Measurements from ENCODE around the gene GABARAPL1.
"Not testable (repeated sequence)": the region's sequence is repeated elsewhere in the genome, so short reads cannot be mapped to it uniquely, and the experiment has no call there.

GABARAPL1 gene

GRCh38 chr12:10212739-10213131, at the start of gene GABARAPL1:
TSS of gene GABARAPL1 (plus strand) at chr12:10212877. CDS start at chr12:10213130, 253 bp downstream.
- DNase-seq = no peak

GRCh38 chr12:10163084-10163483, 49.6 kb upstream of the GABARAPL1 start:
- no peak for DNase-seq

DNA sequence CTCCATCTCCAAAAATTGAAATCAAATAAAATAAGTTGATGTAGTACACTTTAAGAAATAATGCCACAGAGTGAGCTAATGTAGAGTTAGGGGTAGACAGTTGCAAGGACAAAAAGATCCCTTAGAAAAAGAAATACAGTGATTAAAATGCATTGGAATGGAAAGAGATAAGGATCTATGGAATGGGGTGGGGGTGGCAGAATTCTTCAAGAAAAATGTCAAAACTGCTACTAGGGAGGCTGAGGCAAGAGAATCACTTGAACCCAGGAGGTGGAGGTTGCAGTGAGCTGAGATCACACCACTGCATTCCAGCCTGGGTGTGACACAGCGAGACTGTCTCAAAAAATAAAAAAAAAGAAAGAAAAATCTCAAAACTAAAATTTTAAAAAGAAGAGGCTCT, 47.3 kb upstream of the GABARAPL1 start:
- no peak for DNase-seq

DNA sequence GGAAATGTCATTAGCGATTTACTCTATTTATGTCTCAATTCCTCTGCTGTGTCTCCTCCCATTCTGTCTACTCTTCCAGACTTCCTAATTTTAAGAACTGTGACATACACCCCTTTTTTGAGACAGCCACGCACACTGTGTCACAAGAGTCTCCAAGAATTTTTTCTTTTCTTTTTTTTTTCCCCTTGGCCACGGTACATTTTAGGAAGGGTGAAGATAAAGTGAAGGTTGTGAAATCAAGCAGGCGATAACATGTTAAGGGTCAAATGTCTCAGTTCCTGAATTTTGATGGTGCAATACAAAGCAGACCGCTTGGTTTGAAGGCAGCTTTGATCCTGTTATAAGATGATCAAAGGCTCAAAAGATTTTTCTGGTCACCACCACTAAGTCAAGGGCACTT, 45.1 kb upstream of the GABARAPL1 start:
- no peak for DNase-seq

DNA sequence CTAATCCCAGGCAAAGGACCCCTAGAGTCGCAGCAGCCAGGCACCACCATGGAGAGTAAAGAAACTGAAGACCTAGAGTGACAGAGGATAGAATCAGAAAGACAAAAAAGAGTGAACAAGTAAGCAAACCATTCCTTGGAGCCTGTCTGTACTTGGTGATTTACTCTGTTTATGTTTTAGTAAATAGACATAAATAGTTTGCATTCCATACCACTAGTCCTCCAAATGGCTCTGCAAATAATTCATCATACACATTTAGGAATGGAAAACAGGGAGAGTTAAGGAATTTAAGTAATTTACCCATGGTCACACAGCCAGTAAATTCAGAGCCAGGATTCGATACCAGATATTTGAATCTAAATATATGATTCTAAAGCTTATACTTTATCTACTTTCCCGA, 43.6 kb upstream of the GABARAPL1 start:
- no peak for DNase-seq

DNA sequence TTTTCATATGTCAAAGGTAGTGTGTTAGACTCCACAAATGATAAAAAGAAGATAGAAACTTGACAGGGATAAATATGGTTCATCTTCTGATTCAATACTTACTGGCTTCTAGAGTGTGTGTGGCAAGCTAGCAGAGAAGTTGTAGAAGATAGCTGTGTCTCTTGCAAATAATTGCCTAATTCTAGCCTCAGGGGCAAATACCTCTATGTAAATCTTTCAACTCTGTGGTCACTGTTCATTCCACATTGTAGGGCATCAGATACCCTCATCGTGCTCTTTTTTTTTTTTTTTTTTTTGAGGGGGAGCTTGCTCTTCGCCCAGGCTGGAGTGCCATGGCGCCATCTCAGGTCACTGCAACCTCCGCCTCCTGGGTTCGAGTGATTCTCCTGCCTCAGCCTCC, 42.5 kb upstream of the GABARAPL1 start:
- no peak for DNase-seq

DNA sequence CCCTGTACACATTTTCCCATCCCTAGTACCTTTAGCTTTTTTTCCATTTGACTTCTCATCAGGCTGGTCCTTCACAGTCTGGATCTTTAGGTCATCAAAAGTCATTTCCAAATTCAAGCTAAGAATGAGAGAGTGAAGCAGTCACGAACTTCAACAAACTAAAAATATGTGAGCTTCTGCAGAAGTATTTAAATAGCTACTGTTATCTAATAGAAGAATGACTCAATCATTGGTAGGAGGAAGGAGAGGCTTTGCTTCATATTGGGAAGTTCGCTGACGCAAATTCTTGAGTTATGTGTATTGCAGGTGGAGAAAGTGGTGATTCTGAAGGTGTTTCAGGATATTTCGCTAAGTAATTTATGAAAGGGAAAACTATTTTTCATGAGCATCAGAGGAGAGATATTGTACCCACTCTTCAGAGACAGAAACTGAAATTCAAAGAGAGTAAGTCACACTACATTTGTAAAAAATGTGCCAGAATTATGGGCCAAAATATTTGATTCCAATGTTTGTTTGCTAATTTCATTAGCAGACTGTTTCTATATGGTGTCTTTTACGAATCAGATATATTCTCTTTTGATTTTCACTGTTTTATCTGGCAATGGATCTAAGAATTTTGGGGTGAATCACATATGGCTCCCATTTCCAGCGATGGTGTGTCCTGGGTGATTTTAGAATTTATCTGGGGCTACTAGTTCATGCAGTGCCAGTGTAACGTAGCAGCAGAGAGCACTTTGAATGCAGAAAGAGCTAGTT, 40.5 kb upstream of the GABARAPL1 start, which contains the start of gene OLR1:
TSS of gene OLR1 (minus strand) at position 160 of the 756 bp plus-strand sequence. CDS start at position 105, 55 bp downstream.
- no peak for DNase-seq

DNA sequence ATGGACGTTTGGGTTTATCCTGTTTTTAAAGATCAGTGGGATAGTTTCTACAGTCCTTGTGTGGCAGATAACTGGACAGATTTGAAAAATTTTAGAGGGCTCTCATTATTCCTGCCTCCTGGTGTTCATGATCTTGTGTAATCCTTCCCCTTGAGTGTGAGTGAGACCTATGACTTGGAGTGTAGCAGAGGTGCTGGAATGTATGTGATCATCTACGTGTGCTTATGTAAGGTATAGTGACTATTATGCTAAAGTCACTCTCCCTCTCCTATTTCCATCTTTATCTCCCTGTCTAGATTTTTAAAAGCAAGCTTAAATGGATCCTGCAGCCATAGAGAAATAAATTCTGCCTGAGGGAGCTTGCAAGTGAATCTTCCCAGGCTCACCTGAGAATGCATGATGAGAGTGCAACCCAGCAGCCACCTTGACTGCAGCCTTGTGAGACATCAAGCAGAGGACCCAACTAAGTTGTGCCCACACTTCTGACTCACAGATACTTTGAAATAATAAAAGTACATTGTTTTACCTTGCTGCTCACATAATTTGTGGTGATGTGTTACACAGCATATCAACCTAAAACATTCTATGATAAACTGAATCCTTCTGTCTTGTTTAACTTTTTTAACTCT, 37.6 kb upstream of the GABARAPL1 start:
- DNase-seq = no peak

- no peak for DNase-seq
These were observed 36.6 kb upstream of the GABARAPL1 start for GRCh38 chr12:10175846-10176636.

DNA sequence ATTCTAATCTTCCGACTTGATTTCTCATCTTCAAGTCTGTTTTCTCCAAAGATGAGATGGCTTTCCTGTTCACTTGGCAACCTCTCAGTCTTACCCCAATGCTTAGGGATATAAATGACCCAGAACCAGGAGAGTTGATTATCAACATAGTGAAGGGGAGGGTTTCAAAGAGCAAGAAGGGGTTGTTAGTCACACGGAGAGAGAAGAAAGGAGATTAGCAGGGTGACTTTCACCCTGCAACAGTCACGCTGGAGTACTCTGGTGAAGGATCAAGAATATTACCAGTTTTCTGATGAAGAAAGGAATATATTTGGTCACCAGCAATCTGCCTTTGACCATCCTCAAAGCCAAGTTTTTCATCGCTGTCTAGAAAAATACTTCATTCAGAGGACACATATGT, 33.9 kb upstream of the GABARAPL1 start, which contains the start of gene TMEM52B:
TSS of gene TMEM52B (plus strand) at position 212 of the 400 bp plus-strand sequence. CDS start 543 bp downstream, outside the sequence.
- DNase-seq = no peak

DNA sequence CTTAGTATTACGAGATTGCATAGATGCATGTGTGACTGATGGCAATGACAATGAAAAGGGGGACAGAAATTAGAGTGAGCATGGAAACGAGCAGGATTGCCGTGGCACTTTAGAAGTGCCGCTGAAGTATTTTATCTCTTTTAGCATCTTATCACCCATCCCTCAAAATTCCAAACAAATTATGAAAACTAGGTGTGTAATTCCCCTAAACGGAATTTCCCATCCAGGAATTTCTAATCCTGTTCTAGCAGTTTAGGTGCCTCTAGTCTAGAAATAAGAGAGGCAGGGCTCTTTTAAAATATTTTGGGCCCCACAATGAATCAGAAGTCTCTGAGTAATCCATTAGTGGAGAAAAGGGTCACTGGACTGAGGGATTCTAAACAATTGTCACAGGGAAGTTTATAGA, 32.9 kb upstream of the GABARAPL1 start:
- DNase-seq = no peak

DNA sequence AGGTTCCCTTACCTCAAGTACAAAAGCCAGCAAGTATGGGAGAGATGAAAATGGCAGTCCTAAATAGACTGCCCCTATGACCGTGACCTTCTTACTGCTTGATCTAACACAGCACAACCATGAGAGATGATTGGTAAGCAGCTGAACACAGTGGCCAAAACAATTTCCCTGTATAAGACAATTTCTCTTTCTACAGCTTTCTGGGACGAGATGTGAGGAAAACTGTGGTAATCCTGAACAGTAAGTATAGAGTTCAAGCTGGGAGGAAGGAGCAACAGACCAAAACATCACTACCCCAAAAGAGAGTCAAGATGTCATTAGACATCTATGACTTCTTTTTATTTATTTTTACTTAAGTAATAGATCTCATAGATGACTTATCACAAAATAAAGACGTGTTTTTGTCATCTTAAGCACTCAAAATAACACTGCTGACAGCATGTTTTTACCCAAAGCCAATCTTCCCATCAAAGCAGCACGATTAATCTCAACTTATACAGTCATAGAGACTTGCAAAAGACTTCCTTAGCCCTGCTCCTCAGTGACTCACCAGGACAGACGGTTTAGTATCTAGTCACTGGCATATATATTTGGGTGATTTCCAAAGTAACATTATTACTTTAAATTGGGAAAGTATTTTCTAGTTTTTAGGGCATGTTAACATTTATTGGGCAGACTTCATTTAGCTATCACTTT, 30.2 kb upstream of the GABARAPL1 start:
- no peak for DNase-seq

GRCh38 chr12:10184261-10184843, 28.3 kb upstream of the GABARAPL1 start:
- no peak for DNase-seq

GRCh38 chr12:10186299-10186698, 26.4 kb upstream of the GABARAPL1 start:
- DNase-seq = no peak

GRCh38 chr12:10186958-10187357, 25.7 kb upstream of the GABARAPL1 start:
- DNase-seq = not testable (repeated sequence)

DNA sequence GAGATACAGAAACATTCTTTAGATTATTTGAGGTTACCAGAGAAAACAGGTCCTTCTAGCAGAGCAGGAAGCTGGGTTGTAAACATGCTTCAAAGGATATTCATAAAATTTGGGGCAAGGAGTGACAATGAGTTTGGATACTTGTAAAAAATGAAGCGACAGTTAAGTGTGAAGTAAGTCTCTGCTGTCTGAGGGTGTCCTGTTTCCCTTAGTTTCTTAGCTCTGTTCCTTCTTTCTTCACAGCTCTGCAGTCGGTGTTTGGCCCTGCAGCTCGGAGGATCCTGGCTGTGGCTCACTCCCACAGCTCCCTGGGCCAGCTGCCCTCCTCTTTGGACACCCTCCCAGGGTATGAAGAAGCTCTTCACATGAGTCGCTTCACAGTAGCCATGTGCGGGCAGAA, 23.0 kb upstream of the GABARAPL1 start:
- DNase-seq = no peak

- no peak for DNase-seq
These were observed 21.9 kb upstream of the GABARAPL1 start for GRCh38 chr12:10190558-10191388.

- no peak for DNase-seq
These were observed 20.8 kb upstream of the GABARAPL1 start for GRCh38 chr12:10191865-10192264.

- DNase-seq = no peak
These were observed 18.5 kb upstream of the GABARAPL1 start for GRCh38 chr12:10194160-10194670.

DNA sequence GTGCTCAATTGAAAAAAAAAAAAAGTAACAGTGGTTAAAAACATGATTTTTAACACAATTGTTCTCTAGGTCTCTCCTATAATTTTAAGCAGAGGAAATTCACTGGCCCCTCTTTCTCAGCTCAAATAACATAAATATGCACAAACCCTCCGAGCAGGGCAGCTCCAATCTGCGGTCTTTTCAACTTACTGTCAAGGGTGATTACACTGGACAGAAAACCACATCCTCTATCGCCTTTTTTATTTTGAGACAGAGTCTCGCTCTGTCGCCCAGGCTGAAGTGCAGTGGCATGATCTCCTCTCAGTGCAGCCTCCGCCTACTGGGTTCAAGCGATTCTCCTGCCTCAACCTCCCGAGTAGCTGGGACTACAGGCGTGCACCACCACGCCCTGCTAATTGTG, 16.5 kb upstream of the GABARAPL1 start:
- DNase-seq = no peak

DNA sequence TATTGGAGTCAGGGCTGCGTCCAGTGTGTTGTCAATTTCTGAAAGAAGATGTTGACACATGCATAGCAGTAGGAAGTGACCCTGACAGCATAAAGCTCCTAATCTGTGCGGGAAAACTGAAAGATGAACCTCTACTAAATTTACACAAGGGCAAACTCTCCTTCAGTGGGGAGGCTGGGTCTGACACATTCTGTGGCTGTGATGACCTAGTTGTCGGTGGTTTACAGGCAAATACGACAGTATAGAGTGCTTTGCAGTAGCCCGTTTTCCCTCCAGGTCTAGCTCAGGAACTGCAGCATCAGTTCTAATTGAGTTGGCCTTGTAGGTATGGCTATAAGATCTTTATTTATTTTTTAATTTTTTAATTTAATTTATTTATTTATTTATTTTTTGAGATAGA, 14.8 kb upstream of the GABARAPL1 start:
- DNase-seq = no peak
